Suppressor macrophage treated with lipopolysaccharide for 1 hour (primary cell): ENCODE data around the gene FOXI2.

Experiments
- DNase-seq, 3 donors: peaks; one replicate each; pipeline ENCODE4 v3.0.0-alpha.2; 2020 to 2022

Gene FOXI2

GRCh38 chr10:127736915-127737562 is at the start of gene FOXI2:
Gene FOXI2 (plus strand): TSS chr10:127737185. CDS start chr10:127737274, 89 bp downstream.
- no peak for DNase-seq

DNA sequence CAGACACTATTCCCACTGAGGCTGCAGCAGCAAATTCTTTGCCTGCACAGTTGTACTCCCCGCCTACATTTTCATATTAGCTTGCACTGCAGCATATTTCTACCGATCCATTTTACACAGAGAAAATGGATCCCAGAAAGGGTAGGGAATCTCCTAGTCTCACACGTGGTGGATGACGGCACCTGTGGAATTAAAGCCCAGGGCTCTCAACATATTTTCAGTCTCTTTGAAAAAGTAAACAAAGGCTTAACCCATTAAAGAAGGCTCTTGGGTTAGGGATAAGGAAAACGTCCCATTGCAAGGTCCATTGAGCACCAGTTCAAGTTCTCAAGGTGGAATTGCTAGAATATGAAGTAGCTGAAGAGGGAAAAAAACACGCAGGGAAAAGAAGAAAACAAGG is 49.4 kb upstream of the FOXI2 start:
- no peak for DNase-seq

DNA sequence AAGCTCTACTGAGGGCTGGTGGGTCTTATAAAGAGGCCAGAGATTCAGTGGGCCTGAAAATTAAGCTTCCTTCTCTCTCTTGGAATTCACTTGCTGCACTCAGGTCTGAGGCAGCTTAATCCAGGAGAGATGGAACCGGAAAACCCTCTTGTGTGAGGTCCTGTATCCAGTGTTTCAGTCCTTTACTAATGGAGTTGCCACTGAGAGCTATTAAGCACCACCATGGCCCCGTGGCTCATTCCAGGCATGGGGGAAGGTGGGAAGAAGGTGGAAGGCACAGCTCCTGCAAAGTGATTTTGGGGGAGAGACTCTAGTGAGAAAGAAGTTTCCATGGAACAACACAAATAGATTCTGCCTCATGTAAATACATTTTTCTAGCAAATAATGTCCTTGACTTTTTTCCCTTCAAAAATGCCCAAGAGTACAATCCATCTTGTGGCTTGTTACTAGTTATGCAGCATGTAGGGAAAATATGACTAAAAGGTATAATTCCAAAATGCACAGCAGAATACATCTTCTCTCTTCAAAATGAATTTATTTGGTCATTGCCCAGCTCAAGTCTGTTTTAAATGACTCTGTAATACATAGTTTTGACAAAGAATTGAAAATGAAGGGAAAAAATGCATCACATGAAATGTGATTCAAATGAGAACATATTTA is 46.7 kb upstream of the FOXI2 start:
- no peak for DNase-seq

DNA sequence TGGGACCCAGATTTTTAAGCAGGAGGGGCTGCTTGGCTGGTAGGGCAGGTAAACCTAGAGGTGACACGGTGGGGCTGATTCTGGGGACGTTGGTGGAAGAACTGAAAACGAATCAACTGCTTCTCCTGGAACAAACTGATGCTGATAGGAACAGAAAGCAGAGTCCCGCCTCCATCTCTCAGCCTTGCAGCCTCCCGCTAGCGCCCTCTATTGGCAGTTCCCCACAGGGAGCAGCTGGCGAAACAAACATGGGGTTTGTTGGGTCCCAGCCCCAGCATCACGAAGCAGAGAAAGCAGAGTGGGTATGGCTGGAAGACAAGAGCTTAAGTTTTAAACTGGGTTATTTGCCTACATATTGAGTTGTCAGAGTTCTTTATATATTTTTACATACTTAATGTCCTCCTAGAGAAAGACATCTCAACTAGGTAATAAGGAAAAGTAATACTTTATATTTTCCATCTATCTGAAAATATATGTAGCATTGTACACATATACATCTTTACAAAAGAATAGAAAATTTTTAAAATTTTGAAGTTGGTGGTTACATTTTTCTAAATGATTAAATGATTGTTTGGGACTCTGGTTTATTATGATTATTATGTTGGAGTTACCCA is 42.3 kb upstream of the FOXI2 start:
- peak; percentile 45 to 67 (median 53) for DNase-seq

DNA sequence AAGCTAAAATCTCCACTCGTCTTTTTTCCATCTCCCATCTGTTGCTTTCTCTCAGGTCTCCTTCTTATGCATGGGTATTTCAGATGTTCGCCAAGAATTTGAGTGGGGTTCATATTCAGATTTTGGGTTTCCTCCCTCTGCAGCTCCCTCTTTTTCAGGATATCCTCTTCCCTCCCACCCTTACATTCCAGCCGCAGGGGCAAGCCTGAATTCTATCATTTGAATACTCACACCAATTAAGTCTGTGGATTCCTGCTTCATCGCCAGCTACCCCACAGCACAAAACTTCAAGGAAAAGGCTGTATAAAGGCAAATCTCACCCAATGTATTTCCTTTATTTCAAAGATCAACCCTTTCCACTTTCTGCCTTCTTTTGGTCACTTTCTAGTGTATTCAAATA is 41.6 kb upstream of the FOXI2 start:
- no peak for DNase-seq

GRCh38 chr10:127698886-127699285 is 38.1 kb upstream of the FOXI2 start:
- no peak for DNase-seq

GRCh38 chr10:127699311-127699710 is 37.7 kb upstream of the FOXI2 start:
- no peak for DNase-seq

GRCh38 chr10:127702271-127702670 is 34.7 kb upstream of the FOXI2 start:
- no peak for DNase-seq

DNA sequence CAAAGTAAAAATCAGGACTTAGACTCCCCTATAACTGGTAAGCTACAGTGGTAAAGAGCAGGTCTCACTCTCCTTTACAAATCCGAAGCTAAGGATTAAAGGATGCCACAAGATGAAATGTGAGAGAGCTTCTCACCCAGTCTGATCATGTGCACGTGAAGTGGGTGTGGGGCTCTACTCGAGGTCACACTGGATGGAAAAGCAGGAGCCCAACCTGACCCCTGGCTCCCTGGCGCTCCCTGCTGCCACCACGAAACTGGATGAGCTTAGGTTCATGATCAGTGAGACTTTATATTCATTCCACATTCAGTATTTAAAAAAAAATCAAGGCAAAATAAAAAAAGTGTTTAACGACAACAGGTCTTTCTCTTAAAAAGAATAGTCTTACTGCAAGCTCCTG is 21.7 kb upstream of the FOXI2 start:
- no peak for DNase-seq

DNA sequence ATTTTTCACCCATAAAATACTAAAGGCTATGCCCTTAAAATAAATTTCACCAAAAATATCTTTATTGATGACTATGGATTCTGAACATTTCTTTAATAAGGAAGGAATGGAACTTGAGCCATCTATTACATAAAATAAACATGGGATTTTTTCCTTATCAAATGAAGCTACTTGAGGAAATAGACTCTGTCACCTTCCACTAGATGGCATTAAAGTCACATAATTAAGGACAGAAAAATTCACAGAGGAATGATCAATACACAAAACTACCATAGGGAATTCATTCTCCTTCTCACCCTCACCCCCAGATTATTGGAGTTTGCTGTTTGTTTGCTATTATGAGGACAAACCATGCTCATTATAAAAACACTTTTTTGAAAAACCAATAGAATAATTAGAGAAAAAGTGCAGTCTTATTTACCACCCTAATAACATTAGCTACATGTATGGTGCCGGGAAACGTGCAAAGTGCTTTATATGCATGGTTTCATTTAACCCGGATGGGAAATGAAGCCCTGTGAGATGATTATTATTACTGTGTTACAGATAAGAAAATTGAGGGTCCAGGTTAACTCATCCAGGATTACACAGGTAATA is 21.1 kb upstream of the FOXI2 start:
- peak; percentile 27 to 60 (median 59) for DNase-seq

DNA sequence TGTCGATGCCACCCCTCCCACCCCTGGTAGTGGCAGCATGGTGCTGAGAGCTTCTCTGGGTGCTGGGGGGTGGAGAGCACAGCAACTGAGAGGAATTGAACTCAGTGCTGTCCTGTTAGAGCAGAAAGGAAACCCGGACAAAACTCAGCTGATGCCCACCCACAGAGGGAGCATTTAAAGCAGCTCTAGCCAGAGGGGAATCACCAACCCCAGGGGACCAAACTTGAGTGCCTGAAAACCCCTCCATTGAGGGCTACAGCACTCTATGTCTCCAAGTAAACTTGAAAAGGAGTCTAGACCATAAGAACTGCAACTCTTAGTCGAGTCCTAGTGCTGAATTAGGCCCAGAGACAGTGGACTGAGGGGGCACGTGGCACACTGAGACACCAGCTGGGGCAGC is 16.8 kb upstream of the FOXI2 start:
- DNase-seq = no peak

DNA sequence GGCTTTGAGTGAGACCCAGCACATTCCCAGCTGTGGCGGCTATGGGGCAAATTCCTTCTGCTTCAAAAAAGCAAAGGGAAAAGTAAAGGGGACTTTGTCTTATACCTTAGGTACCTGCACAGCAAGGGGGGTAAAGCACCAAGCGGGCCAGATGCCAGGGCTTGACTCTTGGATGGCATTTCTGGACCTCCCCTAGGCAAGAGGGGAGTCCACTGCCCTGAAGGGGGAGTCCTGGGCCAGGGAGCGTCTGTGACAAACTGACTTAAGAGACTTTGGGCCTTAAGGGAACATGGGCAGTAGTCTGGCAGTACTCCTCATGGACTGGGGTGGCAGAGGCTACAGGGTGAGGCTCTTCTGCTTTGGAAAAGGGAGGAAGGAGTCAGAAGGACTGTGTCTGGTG is 16.1 kb upstream of the FOXI2 start:
- DNase-seq = no peak

DNA sequence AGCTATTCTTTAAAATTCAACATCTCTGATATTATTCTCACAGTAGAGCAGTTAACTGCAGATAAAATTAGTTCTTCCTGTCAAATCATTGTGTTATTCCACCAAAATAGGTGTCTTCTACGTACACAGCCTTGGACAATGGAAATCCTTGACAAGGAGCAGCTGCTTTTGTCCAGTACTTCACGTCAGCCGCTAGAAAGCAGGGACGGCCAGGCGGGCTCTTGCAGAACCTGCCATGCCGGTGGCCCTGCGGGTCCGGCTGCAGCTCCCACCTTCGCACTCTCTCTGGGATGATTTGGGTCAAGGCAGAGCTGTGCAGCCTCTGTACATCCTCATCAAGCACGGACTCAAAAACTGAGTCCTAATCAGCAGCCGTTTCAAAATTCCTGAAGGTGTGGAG is 2.2 kb upstream of the FOXI2 start:
- DNase-seq = no peak

DNA sequence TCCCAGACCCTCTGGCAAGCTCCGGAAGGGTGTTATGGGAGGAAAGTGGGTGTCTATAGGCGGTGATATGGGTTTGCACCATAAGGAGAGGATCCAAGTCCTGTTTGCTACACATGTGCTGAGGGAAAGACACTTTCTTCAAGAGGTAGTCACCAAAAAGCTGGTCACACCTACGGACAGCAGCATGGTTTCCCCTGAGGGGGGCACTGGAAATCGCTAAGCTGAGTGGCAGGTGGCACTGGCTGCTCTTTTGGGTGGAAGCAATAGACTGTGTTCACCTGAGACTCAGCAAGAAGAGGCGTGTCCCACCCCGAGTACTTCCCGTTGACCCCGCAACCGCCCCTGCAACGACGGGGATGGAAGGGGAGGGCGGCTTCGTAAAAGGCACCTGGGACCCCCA is 1.8 kb upstream of the FOXI2 start:
- no peak for DNase-seq

DNA sequence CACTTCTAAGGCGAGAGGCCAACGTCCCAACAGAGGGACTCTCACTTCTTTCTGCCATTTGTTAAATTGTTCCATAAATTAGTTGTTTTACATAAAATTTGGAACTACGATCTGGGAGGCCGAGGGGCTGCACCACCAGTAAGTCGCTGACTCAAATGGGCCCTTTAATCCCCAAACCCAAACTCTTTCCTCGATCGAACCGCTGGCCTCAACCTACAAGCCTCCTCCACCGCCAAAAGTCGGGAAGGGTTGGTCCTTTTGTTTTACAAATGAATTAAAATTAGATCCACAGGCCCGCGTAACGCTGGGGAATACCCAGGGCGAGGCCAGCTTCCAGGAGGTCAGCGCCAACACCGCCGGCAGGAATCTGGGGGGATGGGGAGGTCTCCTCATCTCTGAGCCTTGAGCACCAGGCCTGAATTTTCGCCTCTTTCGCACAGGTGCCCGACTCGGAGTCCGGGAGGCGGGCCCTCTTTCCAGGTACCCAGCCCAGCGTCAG is 1.2 kb upstream of the FOXI2 start:
- no peak for DNase-seq

- DNase-seq = no peak
These were observed 617 bp upstream of the FOXI2 start for GRCh38 chr10:127736222-127736914.

GRCh38 chr10:127737563-127738511 is 852 bp downstream of the FOXI2 start:
- peak in 1 of 3 donors; percentile 16 for DNase-seq

DNA sequence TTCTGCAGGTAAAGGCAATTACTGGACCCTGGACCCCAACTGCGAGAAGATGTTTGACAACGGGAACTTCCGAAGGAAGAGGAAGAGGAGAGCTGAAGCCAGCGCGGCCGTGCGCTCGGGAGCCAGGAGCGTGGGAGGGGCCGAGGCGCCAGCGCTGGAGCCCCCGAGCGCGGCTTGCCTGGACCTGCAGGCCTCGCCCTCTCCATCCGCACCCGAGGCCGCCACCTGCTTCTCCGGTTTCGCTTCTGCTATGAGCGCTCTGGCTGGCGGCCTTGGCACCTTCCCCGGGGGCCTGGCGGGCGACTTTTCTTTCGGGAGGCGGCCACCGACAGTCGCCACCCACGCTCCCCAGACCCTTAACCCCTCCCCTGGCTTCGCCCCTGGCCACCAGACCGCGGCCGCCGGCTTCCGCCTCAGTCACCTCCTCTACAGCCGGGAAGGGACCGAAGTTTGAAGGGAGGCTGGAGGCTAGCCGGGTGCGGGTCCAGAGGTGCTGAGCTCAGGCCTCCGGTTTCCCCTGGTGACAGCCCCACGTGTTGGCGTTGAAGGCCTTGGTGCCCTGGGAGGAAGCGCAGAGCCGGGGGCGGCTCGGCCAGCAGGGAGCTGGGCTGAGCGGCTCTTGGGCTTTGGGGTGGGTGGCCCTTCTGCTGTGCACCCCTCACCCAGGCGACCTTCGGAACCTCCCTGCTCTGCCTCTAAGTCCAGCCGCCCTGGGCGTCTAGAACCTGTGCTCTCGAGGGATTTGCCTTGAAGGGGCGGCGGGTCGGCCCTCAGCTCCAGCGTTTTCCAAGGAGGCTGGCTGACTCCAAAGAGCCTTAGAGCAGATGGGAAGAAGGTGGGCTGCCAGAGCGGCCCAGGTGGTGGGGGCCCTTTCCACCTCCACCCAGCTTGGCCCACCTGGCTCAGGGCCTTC is 1.8 kb downstream of the FOXI2 start:
- no peak for DNase-seq

- DNase-seq = no peak
These were observed 2.9 kb downstream of the FOXI2 start for GRCh38 chr10:127739908-127740307.

- DNase-seq = no peak
These were observed 3.6 kb downstream of the FOXI2 start for GRCh38 chr10:127740596-127740995.

DNA sequence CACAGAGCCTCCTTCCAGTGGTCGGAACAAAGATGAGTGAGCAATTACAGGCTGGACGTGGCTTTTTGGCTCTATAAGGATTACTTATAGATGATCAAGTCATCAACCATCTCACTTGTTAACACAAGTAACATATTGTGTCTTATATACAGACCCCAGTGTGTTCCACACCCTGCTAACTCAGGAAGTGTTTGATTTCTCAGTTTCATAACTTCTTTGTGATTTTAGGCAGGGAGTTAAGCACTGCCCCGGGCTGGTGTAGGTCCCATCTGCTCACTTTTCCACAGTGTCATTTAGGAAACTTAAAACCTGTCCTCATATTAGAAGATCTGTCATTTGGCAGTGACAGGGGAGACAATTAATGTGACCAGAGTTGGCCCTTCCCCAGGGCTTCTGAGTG is 6.2 kb downstream of the FOXI2 start:
- no peak for DNase-seq
